ENCODE data around the gene SH3PXD2A.

- TF ChIP-seq, protein P1, sequence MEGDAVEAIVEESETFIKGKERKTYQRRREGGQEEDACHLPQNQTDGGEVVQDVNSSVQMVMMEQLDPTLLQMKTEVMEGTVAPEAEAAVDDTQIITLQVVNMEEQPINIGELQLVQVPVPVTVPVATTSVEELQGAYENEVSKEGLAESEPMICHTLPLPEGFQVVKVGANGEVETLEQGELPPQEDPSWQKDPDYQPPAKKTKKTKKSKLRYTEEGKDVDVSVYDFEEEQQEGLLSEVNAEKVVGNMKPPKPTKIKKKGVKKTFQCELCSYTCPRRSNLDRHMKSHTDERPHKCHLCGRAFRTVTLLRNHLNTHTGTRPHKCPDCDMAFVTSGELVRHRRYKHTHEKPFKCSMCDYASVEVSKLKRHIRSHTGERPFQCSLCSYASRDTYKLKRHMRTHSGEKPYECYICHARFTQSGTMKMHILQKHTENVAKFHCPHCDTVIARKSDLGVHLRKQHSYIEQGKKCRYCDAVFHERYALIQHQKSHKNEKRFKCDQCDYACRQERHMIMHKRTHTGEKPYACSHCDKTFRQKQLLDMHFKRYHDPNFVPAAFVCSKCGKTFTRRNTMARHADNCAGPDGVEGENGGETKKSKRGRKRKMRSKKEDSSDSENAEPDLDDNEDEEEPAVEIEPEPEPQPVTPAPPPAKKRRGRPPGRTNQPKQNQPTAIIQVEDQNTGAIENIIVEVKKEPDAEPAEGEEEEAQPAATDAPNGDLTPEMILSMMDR (IDR thresholded peaks at IDR 0.05 in 4 of 5, conservative IDR thresholded peaks at IDR 0.05 in 1 of 5): no peak
- no peak for TF ChIP-seq POLR2A (IDR thresholded peaks at IDR 0.05)
These were observed 179.2 kb downstream of the SH3PXD2A start for GRCh38 chr10:103676058-103676785.

All from gastrocnemius medialis (tissue), 4 donors.